Colonic mucosa (tissue), 4 donors: Measurements from ENCODE around the gene TJAP1. TPM values are rescaled to one million over a fixed set of nuclear protein-coding genes. Genes with fewer than 3 reads are reported as not detected.
"Not testable (repeated sequence)": the region's sequence is repeated elsewhere in the genome, so short reads cannot be mapped to it uniquely, and the experiment has no call there.

ENCODE experiments used
- DNase-seq: peaks from one replicate; pipeline ENCODE4 v3.0.0-alpha.2; 2020
- H3K27ac ChIP-seq: fragments of 200-600 bp; one replicate; pipeline ENCODE4 v1.8.0; 2021
- H3K27me3 ChIP-seq: fragments of 200-600 bp; one replicate; pipeline ENCODE4 v1.8.0; 2021
- H3K36me3 ChIP-seq: fragments of 200-600 bp; one replicate; pipeline ENCODE4 v1.8.0; 2021
- H3K4me1 ChIP-seq: fragments of 200-600 bp; one replicate; pipeline ENCODE4 v1.8.0; 2021; ENCODE audit warnings: mild to moderate bottlenecking
- H3K4me3 ChIP-seq: fragments of 200-600 bp; one replicate; pipeline ENCODE4 v1.8.0; 2021
- H3K9ac ChIP-seq, 2 donors: one replicate each; pipeline ENCODE4 v1.7.0; 2013; ENCODE audit warnings: control low read depth in 2 of 2, low read depth in 2 of 2, low read length in 2 of 2
- H3K9me3 ChIP-seq: fragments of 200-600 bp; one replicate; pipeline ENCODE4 v1.8.0; 2021
- CTCF ChIP-seq: fragments of 200-600 bp; IDR thresholded peaks from one replicate; pipeline ENCODE4 v1.8.0; 2022; ENCODE audit warnings: antibody characterized with exemption, mild to moderate bottlenecking
- intact Hi-C: fragments of 100-400 bp; cut with DNase I; formaldehyde crosslinking; loops from one replicate; pipeline ENCODE4 v1.14.1; 2022
- total RNA-seq, 2 donors: library from RNA; stranded (reverse); fragmentation: NEBNext Ultra II Directional in 1 of 2; extraction: Animal tissue kit (Norgen Biotek cat#: 25700) in 1 of 2; gene quantifications; one replicate each; pipeline ENCODE4 v1.2.1, GENCODE V29; 2021
- donor health status: healthy.
- donor health status: DM: no; HTN: no; CAD: no.
- donor health status: DM: no; HTN: no; CAD: no.

TJAP1 gene
- total RNA-seq, 2 donors from 2014 or later, result 18.6 to 26.4 TPM

GRCh38 chr6:43524483-43524961, 47.2 kb downstream of the TJAP1 start:
- intact Hi-C loops, result no loop called here
- Histone ChIP-seq H3K36me3 (peaks cover 14% of the 10 kb centered on the region), H3K27me3 (no peaks in the 10 kb centered on the region), H3K9me3 (no peaks in the 10 kb centered on the region), H3K4me3 (no peak overlapping the region), H3K9ac (no peak overlapping the region), H3K27ac (no peak overlapping the region), H3K4me1 (no peaks in the 10 kb centered on the region)
- no peak for DNase-seq
- no peak for TF ChIP-seq CTCF

- Histone ChIP-seq H3K9ac (no peak overlapping the region), H3K9me3 (no peaks in the 10 kb centered on the region), H3K27ac (no peak overlapping the region), H3K36me3 (no peaks in the 10 kb centered on the region), H3K27me3 (no peaks in the 10 kb centered on the region), H3K4me3 (no peak overlapping the region), H3K4me1 (no peaks in the 10 kb centered on the region)
- DNase-seq, result no peak
- TF ChIP-seq CTCF, result no peak
- intact Hi-C loops, result no loop called here
These were observed 54.8 kb downstream of the TJAP1 start for GRCh38 chr6:43532201-43532600.

GRCh38 chr6:43538986-43539385, 61.6 kb downstream of the TJAP1 start:
- H3K9me3 ChIP-seq, DNase-seq, intact Hi-C loops, H3K27me3 ChIP-seq, H3K9ac ChIP-seq, H3K27ac ChIP-seq, H3K4me3 ChIP-seq, H3K4me1 ChIP-seq: not testable (repeated sequence)
- peaks cover 11% of the 10 kb centered on the region for H3K36me3 ChIP-seq

DNA sequence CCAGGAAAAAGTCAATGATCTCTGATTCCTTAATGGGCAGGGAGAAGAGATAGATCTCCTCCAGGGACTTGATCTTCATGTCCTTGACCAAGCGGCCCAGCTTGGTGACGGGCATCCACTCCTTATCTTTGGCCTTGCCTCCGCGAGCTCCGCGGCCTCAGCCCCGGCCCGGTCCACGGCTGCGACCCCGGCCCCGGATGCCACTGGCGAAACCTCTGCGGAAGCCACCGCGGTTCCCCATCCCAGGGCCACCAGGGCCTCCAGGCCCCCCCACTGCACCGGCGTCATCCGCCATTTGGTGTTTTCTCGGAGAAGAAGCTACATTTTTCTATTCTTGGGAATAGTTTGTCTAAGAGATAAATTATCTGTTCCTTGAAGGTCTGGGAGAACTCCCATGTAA, 62.0 kb downstream of the TJAP1 start:
- intact Hi-C loops, DNase-seq, H3K9ac ChIP-seq, H3K27ac ChIP-seq, H3K27me3 ChIP-seq, H3K4me3 ChIP-seq, H3K9me3 ChIP-seq, H3K4me1 ChIP-seq: not testable (repeated sequence)
- peaks cover 11% of the 10 kb centered on the region for H3K36me3 ChIP-seq

DNA sequence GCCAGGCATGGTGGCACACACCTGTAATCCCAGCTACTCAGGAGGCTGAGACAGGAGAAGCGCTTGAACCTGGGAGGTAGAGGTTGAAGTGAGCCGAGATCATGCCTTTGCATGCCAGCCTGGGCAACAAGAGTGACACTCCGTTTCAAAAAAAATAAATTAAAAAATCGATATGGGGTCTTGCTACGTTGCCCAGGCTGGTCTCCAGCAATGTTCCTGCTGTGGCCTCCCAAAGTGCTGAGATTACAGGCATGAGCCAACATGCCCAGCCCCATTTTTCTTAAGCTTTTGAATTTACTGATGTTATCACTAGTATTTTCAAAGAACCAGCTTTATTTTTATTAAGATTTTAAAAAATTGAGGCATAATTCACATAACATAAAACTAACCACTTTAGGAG, 63.1 kb downstream of the TJAP1 start:
- no peak for TF ChIP-seq CTCF
- Histone ChIP-seq H3K4me3 (no peak overlapping the region), H3K9me3 (no peaks in the 10 kb centered on the region), H3K27ac (no peak overlapping the region), H3K27me3 (no peaks in the 10 kb centered on the region), H3K36me3 (peaks cover 11% of the 10 kb centered on the region), H3K9ac (no peak overlapping the region), H3K4me1 (no peaks in the 10 kb centered on the region)
- no peak for DNase-seq
- intact Hi-C loops, result no loop called here

DNA sequence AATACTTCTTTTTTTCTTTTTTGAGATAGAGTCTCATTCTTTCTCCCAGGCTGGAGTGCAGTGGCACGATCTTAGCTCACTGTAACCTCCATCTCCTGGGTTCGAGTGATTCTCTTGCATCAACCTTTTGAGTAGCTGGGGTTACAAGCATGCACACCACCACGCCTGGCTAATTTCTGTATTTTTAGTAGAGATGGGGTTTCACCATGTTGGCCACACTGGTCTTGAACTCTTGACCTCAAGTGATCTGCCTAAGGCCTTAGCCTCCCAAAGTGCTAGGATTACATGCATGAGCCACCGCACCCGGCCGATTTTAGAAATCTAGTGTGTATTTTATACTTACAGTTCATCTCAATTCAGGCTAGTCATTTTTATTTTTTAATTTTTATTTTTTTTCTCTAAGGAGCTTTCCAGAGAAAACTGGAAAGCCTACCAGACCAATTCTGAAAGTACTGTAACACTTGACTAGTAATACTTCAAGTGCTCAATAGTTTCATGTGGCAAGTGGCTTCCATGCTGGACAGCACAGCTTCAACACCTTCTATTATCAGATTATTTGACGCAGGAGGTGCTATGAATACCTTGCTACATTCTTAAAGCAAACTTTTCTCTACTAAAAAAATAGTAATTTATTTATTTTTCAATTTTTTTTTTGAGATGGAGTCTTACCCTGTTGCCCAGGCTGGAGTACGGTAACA, 64.6 kb downstream of the TJAP1 start:
- no peak overlapping the region for H3K9ac ChIP-seq
- TF ChIP-seq CTCF, result no peak
- no peak overlapping the region for H3K27ac ChIP-seq
- H3K4me1 ChIP-seq, result no peaks in the 10 kb centered on the region
- no peak for DNase-seq
- intact Hi-C loops, result no loop called here
- H3K27me3 ChIP-seq, result no peaks in the 10 kb centered on the region
- no peak overlapping the region for H3K4me3 ChIP-seq
- peaks cover 11% of the 10 kb centered on the region for H3K36me3 ChIP-seq
- no peaks in the 10 kb centered on the region for H3K9me3 ChIP-seq
